SKM-1 treated with dmso at 0.1 percent for 144 hours (cell line): Measurements from ENCODE around the gene NRF1.
"Not testable (repeated sequence)": the region's sequence is repeated elsewhere in the genome, so short reads cannot be mapped to it uniquely, and the experiment has no call there.

ENCODE experiments used
- DNase-seq: peaks from one replicate; lab custom pipeline; 2025; ENCODE audit not compliant: unreplicated experiment; lab: John Stamatoyannopoulos, UW

Gene NRF1

GRCh38 chr7:129644634-129645230 lies 33.2 kb downstream of the NRF1 start:
- peak; percentile 25 for DNase-seq

GRCh38 chr7:129646369-129647021 lies 35.0 kb downstream of the NRF1 start:
- no peak for DNase-seq

DNA sequence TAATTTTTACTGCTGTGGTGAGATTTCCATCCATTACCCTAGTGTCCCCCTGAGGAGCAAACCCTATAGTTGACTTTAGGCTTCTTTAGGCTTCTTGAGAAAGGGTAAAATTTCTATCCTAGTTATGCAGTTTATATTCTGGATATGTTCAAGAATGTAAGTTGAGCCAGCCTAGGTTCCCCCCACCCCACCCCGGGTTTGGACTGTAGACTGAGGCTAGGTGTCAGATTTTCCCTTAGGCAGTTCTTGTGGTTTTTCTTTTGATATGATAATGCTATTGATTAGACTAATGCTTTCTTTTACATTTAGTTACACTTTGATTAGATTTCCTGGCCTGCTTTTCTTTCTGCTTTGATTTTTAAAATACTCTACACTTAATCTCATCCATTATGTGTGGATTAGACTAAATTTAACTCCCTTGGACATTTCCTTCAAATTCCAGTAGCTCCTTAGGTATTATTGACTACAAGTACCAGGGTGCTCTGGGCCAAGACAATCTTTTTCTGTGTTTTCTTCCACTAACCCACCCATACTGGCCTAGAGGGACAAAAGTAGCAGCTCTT lies 37.7 kb downstream of the NRF1 start:
- no peak for DNase-seq

- DNase-seq: no peak
Observed at GRCh38 chr7:129650056-129650758, 38.7 kb downstream of the NRF1 start.

DNA sequence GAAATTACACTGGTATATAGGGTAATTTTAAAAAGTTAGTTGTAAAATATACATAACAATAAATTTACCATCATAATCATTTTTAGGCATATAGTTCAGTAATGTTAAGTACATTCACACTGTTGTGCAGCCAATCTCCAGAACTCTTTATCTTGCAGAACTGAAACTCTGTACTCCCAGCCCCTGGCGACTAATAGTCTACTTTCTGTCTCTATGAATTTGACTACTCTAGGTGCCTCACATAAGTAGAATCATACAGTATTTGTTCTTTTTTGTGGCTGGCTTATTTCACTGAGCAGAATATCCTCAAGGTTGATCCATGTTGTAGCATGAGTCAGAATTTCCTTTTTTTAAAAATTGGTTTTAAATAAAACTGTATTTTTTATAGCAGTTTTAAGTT lies 41.4 kb downstream of the NRF1 start:
- no peak for DNase-seq

DNA sequence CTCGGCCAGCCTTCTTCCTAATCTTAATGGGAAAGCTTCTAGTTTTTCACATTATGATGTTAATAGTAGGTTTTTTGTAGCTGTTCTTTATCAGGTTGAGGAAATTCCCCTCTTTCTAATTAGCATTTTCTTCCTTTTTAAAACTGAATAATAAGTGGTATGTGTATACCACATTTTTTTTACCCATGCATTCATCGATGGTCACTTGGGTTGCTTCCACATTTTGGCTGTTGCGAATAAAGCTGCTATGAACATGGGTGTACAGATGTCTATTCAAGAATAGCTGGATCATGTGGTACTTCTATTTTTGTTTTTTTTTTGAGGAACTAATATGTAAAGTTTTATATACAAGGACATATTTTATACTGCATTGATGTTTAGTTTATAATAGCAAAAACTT lies 44.3 kb downstream of the NRF1 start:
- DNase-seq: no peak

DNA sequence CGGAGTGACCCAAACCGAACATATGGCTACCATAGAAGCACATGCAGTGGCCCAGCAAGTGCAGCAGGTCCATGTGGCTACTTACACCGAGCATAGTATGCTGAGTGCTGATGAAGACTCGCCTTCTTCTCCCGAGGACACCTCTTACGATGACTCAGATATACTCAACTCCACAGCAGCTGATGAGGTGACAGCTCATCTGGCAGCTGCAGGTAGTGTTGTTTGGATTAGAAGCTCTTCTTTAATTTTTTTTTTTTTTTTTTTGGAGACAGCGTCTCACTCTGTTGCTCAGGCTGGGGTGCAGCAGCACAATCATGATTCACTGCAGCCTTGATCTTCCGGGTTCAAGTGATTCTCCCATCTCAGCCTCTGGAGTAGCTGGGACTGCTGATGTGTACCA lies 45.8 kb downstream of the NRF1 start:
- no peak for DNase-seq

DNA sequence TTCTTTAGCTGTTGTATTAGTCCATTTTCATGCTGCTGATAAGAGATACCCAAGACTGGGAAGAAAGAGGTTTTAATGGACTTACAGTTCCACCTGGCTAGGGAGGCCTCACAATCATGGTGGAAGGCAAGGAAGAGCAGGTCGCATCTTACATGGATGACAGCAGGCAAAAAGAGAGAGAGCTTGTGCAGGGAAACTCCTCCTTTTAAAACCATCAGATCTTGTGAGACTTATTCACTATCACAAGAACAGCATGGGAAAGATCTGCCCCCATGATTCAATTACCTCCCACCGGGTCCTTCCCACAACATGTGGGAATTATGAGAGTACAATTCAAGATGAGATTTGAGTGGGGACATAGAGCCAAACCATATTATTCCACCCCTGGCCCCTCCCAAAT lies 48.4 kb downstream of the NRF1 start:
- not testable (repeated sequence) for DNase-seq

- DNase-seq: no peak
Observed at GRCh38 chr7:129661645-129662182, 50.2 kb downstream of the NRF1 start.

DNA sequence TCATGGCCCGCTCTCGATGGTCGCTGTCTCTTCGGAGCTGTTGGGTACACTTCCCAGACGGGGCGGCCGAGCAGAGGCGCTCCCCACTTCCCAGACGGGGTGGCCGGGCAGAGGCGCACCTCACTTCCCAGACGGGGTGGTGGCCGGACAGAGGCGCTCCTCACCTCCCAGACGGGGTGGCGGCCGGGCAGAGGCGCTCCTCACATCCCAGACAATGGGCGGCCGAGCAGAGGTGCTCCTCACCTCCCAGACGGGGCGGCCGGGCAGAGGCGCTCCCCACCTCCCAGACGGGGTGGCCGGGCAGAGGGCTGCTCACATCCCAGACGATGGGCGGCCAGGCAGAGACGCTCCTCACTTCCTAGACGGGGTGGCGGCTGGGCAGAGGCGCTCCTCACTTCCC lies 51.7 kb downstream of the NRF1 start:
- not testable (repeated sequence) for DNase-seq

- DNase-seq: peak; percentile 31
Observed at GRCh38 chr7:129664029-129665012, 52.8 kb downstream of the NRF1 start.

DNA sequence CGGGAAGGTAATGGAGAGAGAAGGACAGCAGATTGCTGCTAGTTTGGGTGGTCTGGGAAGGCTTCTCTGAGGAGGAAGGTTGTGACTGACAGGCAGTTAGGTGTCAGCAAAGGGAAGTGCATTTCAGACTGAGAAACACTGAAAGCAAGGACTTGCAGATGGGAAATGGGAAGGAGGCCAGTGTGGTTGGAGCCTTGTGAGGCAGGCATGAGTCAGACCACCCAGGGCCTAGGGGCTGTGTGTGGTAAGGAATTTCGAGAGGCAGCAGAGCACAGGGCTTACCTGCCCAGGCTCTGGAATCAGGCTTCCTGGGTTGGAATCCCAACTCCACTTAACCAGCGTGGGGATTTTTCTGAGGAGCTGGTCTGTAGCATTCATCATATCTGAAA lies 53.5 kb downstream of the NRF1 start:
- DNase-seq: no peak

GRCh38 chr7:129667116-129667515 lies 55.6 kb downstream of the NRF1 start:
- DNase-seq: no peak

- no peak for DNase-seq
Observed at GRCh38 chr7:129667551-129667950, 56.0 kb downstream of the NRF1 start.

- no peak for DNase-seq
Observed at GRCh38 chr7:129669901-129670300, 58.4 kb downstream of the NRF1 start.

- no peak for DNase-seq
Observed at GRCh38 chr7:129670656-129671055, 59.1 kb downstream of the NRF1 start.

DNA sequence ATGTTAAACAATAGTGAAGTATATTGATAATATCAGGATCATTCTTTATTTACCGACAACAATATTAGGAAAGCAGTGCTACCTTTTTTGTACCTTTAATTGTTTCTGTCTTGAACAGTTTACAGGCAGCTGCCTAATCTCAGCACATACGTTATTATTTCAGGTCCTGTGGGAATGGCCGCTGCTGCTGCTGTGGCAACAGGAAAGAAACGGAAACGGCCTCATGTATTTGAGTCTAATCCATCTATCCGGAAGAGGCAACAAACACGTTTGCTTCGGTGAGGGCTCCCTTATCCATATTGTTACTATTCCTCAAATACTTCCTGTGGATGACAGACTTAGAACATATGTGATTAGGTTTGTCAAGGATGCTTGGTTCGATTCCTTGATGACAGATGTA lies 59.7 kb downstream of the NRF1 start:
- no peak for DNase-seq

DNA sequence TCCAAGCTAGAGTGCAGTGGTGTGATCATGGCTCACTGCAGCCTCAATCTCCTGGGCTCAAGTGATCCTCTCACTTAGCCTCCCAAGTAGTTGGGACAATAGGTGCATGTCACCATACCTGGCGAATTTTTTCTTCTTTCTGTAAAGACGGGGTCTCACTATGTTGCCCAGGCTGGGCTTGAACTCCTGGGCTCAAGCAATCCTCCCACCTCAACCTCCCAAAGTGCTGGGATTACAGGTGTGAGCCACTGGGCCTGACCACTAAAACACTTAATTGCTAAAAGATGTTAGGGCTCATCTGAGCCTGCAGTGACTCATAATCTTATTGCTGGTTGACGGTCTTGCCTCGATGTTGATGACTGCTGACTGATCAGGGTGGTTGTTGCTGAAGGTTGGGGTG lies 63.0 kb downstream of the NRF1 start:
- DNase-seq: not testable (repeated sequence)

- no peak for DNase-seq
Observed at GRCh38 chr7:129675521-129675920, 64.0 kb downstream of the NRF1 start.

DNA sequence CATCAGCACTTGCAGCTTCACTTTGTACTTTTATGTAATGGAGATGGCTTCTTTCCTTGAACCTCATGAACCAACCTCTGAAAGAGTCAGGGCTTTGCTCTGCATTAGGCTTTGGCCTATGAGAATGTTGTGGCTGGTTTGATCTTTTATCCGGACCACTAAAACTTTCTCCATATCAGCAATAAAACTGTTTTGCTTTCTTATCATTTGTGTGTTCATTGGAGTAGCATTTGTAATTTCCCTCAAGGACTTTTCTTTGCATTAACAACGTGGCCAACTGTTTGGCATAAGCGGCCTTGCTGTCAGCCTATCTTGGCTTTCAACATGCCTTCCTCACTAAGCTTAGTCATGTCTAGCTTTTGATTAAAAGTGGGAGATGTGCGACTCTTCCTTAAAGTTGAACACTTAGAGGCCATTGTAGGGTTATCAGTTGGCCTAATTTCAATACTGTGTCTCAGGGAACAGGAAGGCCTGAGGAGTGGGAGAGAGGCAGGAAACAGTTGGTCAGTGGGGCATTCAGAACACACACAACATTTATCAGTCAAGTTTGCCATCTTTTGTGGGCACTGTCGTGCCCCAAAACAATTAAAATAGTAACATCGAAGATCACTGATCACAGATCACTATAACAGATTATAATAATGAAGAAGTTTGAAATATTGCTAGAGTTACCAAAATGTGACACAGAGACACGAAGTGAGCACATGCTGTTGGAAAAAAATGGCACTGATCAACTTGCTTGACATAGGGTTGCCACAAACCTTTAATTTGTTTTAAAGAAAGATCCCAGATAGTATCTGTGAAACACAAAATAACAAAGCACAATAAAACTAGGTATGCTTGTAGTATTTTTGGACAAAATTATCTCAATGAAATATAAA lies 64.7 kb downstream of the NRF1 start:
- DNase-seq: no peak
